Chondrocyte (in vitro differentiated cells): Measurements from ENCODE around the gene OTUD6A. TPM values are rescaled to one million over a fixed set of nuclear protein-coding genes. Genes with fewer than 3 reads are reported as not detected.

Source experiments
- DNase-seq: peaks from one replicate; pipeline ENCODE4 v3.0.0; 2021; ENCODE audit warnings: mixed read lengths, low spot score
- H3K27ac Mint-ChIP-seq: one replicate; pipeline ENCODE4 v1.8.0; 2021; ENCODE audit warnings: mild to moderate bottlenecking, moderate library complexity, mixed read lengths; ENCODE audit not compliant: unreplicated experiment
- H3K27me3 Mint-ChIP-seq: 2 replicates; pipeline ENCODE4 v1.8.0; 2021; ENCODE audit warnings: low read depth, mixed read lengths
- H3K36me3 Mint-ChIP-seq: 2 replicates; pipeline ENCODE4 v1.8.0; 2021; ENCODE audit warnings: low read depth, mixed read lengths
- H3K4me1 Mint-ChIP-seq: 2 replicates; pipeline ENCODE4 v1.8.0; 2021; ENCODE audit warnings: low read depth, mild to moderate bottlenecking, mixed read lengths
- H3K4me3 Mint-ChIP-seq: one replicate; pipeline ENCODE4 v1.8.0; 2021; ENCODE audit warnings: mild to moderate bottlenecking, moderate library complexity, mixed read lengths; ENCODE audit not compliant: unreplicated experiment
- H3K9me3 Mint-ChIP-seq: 2 replicates; pipeline ENCODE4 v1.8.0; 2021; ENCODE audit warnings: low read depth, mixed read lengths
- CTCF ChIP-seq: fragments of 200-600 bp; sonication (generic); IDR thresholded peaks from 2 replicates; pipeline ENCODE4 v1.5.0; 2021; ENCODE audit warnings: antibody characterized with exemption, mild to moderate bottlenecking, moderate library complexity
- total RNA-seq: library from RNA; stranded (reverse); gene quantifications from 3 replicates; pipeline ENCODE4 v1.2.1, GENCODE V29; 2021

OTUD6A gene
- total RNA-seq, 1 donor from 2014 or later: not detected

DNA sequence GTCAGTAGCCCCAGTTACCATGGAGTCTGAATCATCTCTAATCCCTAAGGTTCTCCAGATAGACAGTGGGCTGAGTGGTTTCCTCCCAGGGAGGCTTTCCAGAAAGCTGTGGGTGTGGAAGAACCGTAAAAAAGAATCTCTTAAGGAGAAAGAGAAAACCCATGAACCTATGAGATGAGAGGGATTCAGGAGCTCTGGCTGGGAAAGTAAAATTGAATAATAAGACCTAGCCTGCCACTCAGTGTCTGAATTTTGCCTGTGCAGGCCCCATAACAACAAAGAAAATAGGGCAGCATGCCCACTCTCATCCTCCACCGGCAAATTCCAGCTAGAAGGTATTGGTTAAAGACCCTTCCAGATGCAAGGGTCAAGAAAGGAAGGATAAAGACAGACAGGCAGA lies 29.5 kb upstream of the OTUD6A start:
- Mint-ChIP-seq H3K36me3 (no peaks in the 10 kb centered on the region), H3K27ac (no peak overlapping the region), H3K4me1 (no peaks in the 10 kb centered on the region), H3K27me3 (no peaks in the 10 kb centered on the region), H3K4me3 (no peak overlapping the region), H3K9me3 (peaks cover 3% of the 10 kb centered on the region)
- TF ChIP-seq CTCF: no peak
- no peak for DNase-seq

DNA sequence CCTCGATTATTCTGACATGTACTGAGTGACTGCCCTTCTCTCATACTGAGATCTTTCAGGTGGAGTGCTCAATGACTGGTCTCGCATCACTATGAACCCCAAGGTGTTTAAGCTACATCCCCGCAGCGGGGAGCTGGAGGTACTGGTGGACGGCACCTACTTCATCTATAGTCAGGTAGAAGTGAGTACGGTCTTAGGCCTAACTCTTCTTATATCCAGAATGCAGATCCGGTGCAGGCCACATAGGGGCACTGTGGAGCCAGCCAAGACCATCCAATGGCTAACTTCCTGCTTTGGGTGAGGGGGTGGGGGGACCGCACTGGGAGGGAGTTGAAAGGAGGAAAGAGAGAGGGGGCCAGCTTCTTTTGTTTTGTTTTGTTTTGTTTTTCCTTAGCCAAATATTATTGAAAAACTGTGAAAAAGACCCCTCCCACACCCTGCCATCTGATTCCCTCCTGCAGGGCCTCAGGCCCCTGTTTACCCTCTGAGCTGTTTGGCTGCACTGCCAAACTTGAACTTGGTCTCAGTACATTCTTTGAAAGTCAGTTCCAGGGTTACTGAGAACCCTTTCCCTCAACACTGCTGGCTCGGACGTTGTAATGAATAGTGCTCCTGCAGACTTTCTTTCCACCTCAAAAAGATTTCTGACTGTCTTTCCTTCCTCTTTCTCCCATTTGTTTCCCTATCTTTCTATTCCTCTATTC lies 28.8 kb upstream of the OTUD6A start:
- peaks cover 3% of the 10 kb centered on the region for H3K9me3 Mint-ChIP-seq
- H3K4me1 Mint-ChIP-seq: no peaks in the 10 kb centered on the region
- H3K4me3 Mint-ChIP-seq: no peak overlapping the region
- DNase-seq: no peak
- H3K27me3 Mint-ChIP-seq: no peaks in the 10 kb centered on the region
- H3K27ac Mint-ChIP-seq: no peak overlapping the region
- peak; percentile 75 for TF ChIP-seq CTCF
- H3K36me3 Mint-ChIP-seq: no peaks in the 10 kb centered on the region

DNA sequence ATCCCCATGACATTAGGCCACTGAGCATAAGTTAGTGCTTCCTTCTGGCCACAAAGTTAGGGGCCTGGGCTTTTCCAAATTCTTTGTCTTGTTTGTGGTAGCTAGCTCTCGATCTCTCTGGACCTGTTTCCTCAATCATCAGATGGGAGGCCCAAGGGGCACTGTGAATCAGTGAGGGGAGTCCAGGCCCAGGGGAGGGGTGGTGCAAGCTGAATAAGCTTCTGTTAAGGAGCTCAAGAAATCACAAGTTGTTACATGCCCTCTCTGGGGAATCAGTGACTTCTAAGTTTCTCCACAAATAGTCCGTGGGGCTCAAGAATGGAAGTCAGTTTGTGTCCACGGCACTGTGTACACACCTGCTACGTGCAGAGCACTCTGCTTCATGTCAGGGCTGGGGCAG lies 27.6 kb upstream of the OTUD6A start:
- no peak overlapping the region for H3K27ac Mint-ChIP-seq
- H3K4me3 Mint-ChIP-seq: no peak overlapping the region
- H3K9me3 Mint-ChIP-seq: peaks cover 5% of the 10 kb centered on the region
- no peaks in the 10 kb centered on the region for H3K27me3 Mint-ChIP-seq
- no peak for TF ChIP-seq CTCF
- DNase-seq: no peak
- H3K4me1 Mint-ChIP-seq: no peaks in the 10 kb centered on the region
- no peaks in the 10 kb centered on the region for H3K36me3 Mint-ChIP-seq

DNA sequence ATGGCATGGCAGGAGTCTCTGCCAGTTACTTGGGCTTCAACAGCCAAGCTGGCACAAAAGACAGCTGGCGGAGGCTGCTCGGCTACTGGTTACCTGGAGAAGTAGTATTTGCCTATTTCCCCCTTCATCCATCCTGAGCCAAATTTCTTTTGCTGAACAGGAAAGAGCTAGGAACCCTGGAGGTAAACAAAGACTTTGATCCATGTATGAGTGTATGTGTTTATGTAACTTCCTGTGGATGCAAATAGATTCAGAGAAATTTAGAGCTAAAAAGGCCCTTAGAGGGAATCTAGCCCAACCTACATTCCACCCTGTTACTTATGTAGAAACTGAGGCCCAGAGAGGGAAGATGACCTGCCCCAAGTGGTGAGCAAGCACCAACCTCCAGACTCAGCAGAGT lies 23.7 kb upstream of the OTUD6A start:
- no peak overlapping the region for H3K4me3 Mint-ChIP-seq

GRCh38 chrX:70038951-70039350 lies 23.3 kb upstream of the OTUD6A start:
- H3K4me3 Mint-ChIP-seq: no peak overlapping the region
- no peak for DNase-seq
- H3K27ac Mint-ChIP-seq: no peak overlapping the region
- H3K27me3 Mint-ChIP-seq: no peaks in the 10 kb centered on the region
- H3K4me1 Mint-ChIP-seq: no peaks in the 10 kb centered on the region
- H3K9me3 Mint-ChIP-seq: peaks cover 11% of the 10 kb centered on the region
- no peaks in the 10 kb centered on the region for H3K36me3 Mint-ChIP-seq
- TF ChIP-seq CTCF: no peak

More for the DNA sequence above, 23.7 kb upstream of the OTUD6A start:
- Mint-ChIP-seq H3K27ac (no peak overlapping the region), H3K36me3 (no peaks in the 10 kb centered on the region), H3K4me1 (no peaks in the 10 kb centered on the region), H3K27me3 (no peaks in the 10 kb centered on the region), H3K9me3 (peaks cover 11% of the 10 kb centered on the region)
- no peak for TF ChIP-seq CTCF
- no peak for DNase-seq
